IMR-90 (cell line): ENCODE data around the gene MEGF11. TPM values are rescaled to one million over a fixed set of nuclear protein-coding genes. Genes with fewer than 3 reads are reported as not detected.

Source experiments
- ATAC-seq: fragments of 200-7000 bp; cut with Tn5 transposase; 2 replicates; pipeline ENCODE4 v1.9.1; 2020; ENCODE audit warnings: low read depth, mild to moderate bottlenecking, moderate library complexity
- BruUV-seq: library from RNA; stranded (reverse); fragments of 400-500 nt; replicated peaks from 2 replicates; lab custom pipeline; 2021; lab: Mats Ljungman, UMichigan
- CTCF ChIA-PET: fragments of 300-600 bp; formaldehyde crosslinking; extraction: SDS; loops from one replicate; lab custom pipeline; 2021; ENCODE audit warnings: antibody characterized with exemption; lab: Yijun Ruan, JAX
- POLR2A ChIA-PET: fragments of 300-600 bp; sonication (Branson Sonifier 250); formaldehyde crosslinking; loops from one replicate; lab custom pipeline; 2022; ENCODE audit warnings: antibody characterized with exemption; ENCODE audit not compliant: unreplicated experiment; lab: Charles Lee
- DNase-seq: peaks from one replicate; pipeline ENCODE4 v3.0.0; 2013
- H2AFZ ChIP-seq: replicated peaks from 2 replicates; pipeline ENCODE3; 2013; ENCODE audit warnings: low read length, mild to moderate bottlenecking; ENCODE audit not compliant: poor library complexity
- H2AK5ac ChIP-seq: 2 replicates; pipeline ENCODE4 v1.6.1; 2013; ENCODE audit warnings: low read depth, low read length, inconsistent platforms
- H2AK9ac ChIP-seq: replicated peaks from 2 replicates; pipeline ENCODE3; 2013; ENCODE audit warnings: mild to moderate bottlenecking, low read depth, low read length, moderate library complexity; ENCODE audit not compliant: poor library complexity
- H2BK120ac ChIP-seq: 2 replicates; pipeline ENCODE4 v1.6.1; 2013; ENCODE audit warnings: low read depth, low read length, inconsistent platforms
- H2BK15ac ChIP-seq: 3 replicates; pipeline ENCODE4 v1.6.1; 2013; ENCODE audit warnings: low read depth, low read length, inconsistent platforms
- H2BK20ac ChIP-seq: 2 replicates; pipeline ENCODE4 v1.6.1; 2013; ENCODE audit warnings: low read depth, mild to moderate bottlenecking, inconsistent platforms, low read length, moderate library complexity
- H2BK5ac ChIP-seq: 2 replicates; pipeline ENCODE4 v1.6.1; 2013; ENCODE audit warnings: mild to moderate bottlenecking, low read depth, low read length, inconsistent platforms; ENCODE audit not compliant: poor library complexity, severe bottlenecking
- H3K14ac ChIP-seq: replicated peaks from 2 replicates; pipeline ENCODE4 v1.6.1; 2013; ENCODE audit warnings: low read depth, low read length, inconsistent platforms
- H3K18ac ChIP-seq: 2 replicates; pipeline ENCODE4 v1.6.1; 2013; ENCODE audit warnings: low read depth, low read length, control low read depth
- H3K23ac ChIP-seq: 2 replicates; pipeline ENCODE4 v1.6.1; 2013; ENCODE audit warnings: low read depth, low read length, inconsistent platforms
- H3K27ac ChIP-seq: 2 replicates; pipeline ENCODE4 v1.5.1; 2013; ENCODE audit warnings: mild to moderate bottlenecking, control low read depth, low read length; ENCODE audit not compliant: insufficient read depth
- H3K27me3 ChIP-seq: 2 replicates; pipeline ENCODE4 v1.6.1; 2013; ENCODE audit warnings: low read length; ENCODE audit not compliant: control insufficient read depth, insufficient read depth
- H3K36me3 ChIP-seq: 2 replicates; pipeline ENCODE4 v1.6.1; 2013; ENCODE audit warnings: low read length, mixed read lengths; ENCODE audit not compliant: control insufficient read depth, insufficient read depth
- H3K4ac ChIP-seq: 2 replicates; pipeline ENCODE4 v1.6.1; 2013; ENCODE audit warnings: low read depth, low read length, inconsistent platforms
- H3K4me1 ChIP-seq: 2 replicates; pipeline ENCODE4 v1.6.1; 2013; ENCODE audit warnings: low read length, mixed read lengths; ENCODE audit not compliant: control insufficient read depth, insufficient read depth
- H3K4me2 ChIP-seq: 2 replicates; pipeline ENCODE4 v1.6.1; 2013; ENCODE audit warnings: low read depth, mild to moderate bottlenecking, control low read depth, low read length, moderate library complexity
- H3K4me3 ChIP-seq: 2 replicates; pipeline ENCODE4 v1.5.1; 2013; ENCODE audit warnings: low read depth, mild to moderate bottlenecking, control low read depth, low read length, moderate library complexity; ENCODE audit not compliant: insufficient read depth
- H3K56ac ChIP-seq: 2 replicates; pipeline ENCODE4 v1.6.1; 2013; ENCODE audit warnings: low read length, inconsistent platforms; ENCODE audit not compliant: insufficient read depth; ENCODE audit errors: extremely low read depth
- H3K79me1 ChIP-seq, 2 experiments: 2 replicates each; pipeline ENCODE4 v1.6.1; 2013; ENCODE audit warnings: low read length in 2 of 2, inconsistent platforms in 1 of 2, low read depth in 1 of 2
- H3K9ac ChIP-seq: 2 replicates; pipeline ENCODE4 v1.6.1; 2013; ENCODE audit warnings: low read depth, low read length, control low read depth
- H3K9me1 ChIP-seq: 2 replicates; pipeline ENCODE4 v1.6.1; 2013; ENCODE audit warnings: low read length, inconsistent platforms; ENCODE audit not compliant: insufficient read depth
- H3K9me3 ChIP-seq: 2 replicates; pipeline ENCODE4 v1.6.1; 2013; ENCODE audit warnings: low read length; ENCODE audit not compliant: control insufficient read depth, insufficient read depth
- H4K20me1 ChIP-seq: 2 replicates; pipeline ENCODE4 v1.6.1; 2013; ENCODE audit warnings: low read length, inconsistent platforms; ENCODE audit not compliant: insufficient read depth
- H4K5ac ChIP-seq: 2 replicates; pipeline ENCODE4 v1.6.1; 2013; ENCODE audit warnings: mild to moderate bottlenecking, low read depth, low read length, control low read depth
- H4K8ac ChIP-seq, 2 experiments: 2 replicates each; pipeline ENCODE4 v1.6.1; 2013; ENCODE audit warnings: low read depth in 2 of 2, low read length in 2 of 2, control low read depth in 1 of 2, inconsistent platforms in 1 of 2
- H4K91ac ChIP-seq: 2 replicates; pipeline ENCODE4 v1.6.1; 2013; ENCODE audit warnings: low read depth, low read length, inconsistent platforms; ENCODE audit not compliant: insufficient read depth
- BHLHE40 ChIP-seq: fragments of 150-350 bp; IDR thresholded peaks from 2 replicates; pipeline ENCODE4 v1.6.1; 2016; ENCODE audit warnings: mild to moderate bottlenecking, low read depth, low read length
- ELK1 ChIP-seq: fragments of 150-350 bp; IDR thresholded peaks from 2 replicates; pipeline ENCODE4 v1.6.1; 2016; ENCODE audit warnings: low read depth, mild to moderate bottlenecking, low read length, moderate library complexity, borderline replicate concordance
- MXI1 ChIP-seq: IDR thresholded peaks from 2 replicates; pipeline ENCODE4 v1.6.1; 2012; ENCODE audit warnings: low read depth, mild to moderate bottlenecking, low read length, moderate library complexity, borderline replicate concordance
- POLR2A ChIP-seq: IDR thresholded peaks from 2 replicates; pipeline ENCODE4 v1.6.1; 2012; ENCODE audit warnings: mild to moderate bottlenecking, low read depth, low read length
- RAD21 ChIP-seq: IDR thresholded peaks from 2 replicates; pipeline ENCODE4 v1.6.1; 2012; ENCODE audit warnings: low read length, improper control_type of control experiment
- RCOR1 ChIP-seq: IDR thresholded peaks from 2 replicates; pipeline ENCODE4 v1.6.1; 2012; ENCODE audit warnings: mild to moderate bottlenecking, low read length, improper control_type of control experiment; ENCODE audit not compliant: insufficient replicate concordance
- SMC3 ChIP-seq: fragments of 150-350 bp; IDR thresholded peaks from 2 replicates; pipeline ENCODE4 v1.6.1; 2016; ENCODE audit warnings: low read depth, mild to moderate bottlenecking, antibody characterized with exemption, low read length, moderate library complexity
- USF2 ChIP-seq: fragments of 150-350 bp; IDR thresholded peaks from 2 replicates; pipeline ENCODE4 v1.6.1; 2017; ENCODE audit warnings: mild to moderate bottlenecking, antibody characterized with exemption, low read length, low read depth
- WGBS, 2 experiments: methylation state at CpG; one replicate each; pipeline versions ENCODE4 v1.1.5 to v1.1.7; 2013; ENCODE audit warnings: missing lambda C conversion rate in 2 of 2; ENCODE audit not compliant: insufficient read length in 1 of 2; ENCODE audit errors: extremely low coverage in 2 of 2; 5-methylcytosine and 5-hydroxymethylcytosine counted together
- dilution Hi-C: fragments of 300-500 bp; cut with HindIII; formaldehyde crosslinking; loops from one replicate; pipeline ENCODE4 v1.14.3; 2018; ENCODE audit warnings: low sequenced_read_pairs; ENCODE audit not compliant: unreplicated experiment
- in situ Hi-C: fragments of 300-500 bp; cut with MboI; formaldehyde crosslinking; loops from 3 replicates; pipeline ENCODE4 v1.14.3; 2019; ENCODE audit warnings: low sequenced_read_pairs, inconsistent platforms, mixed read lengths
- intact Hi-C: fragments of 100-400 bp; cut with micrococcal nuclease; formaldehyde crosslinking; loops from 2 replicates; pipeline ENCODE4 v1.10.0; 2022
- polyA plus RNA-seq, 3 experiments: library from polyadenylated mRNA; depleted of rRNA; stranded (reverse); fragments of >200 nt; gene quantifications; 2 replicates each; pipeline ENCODE4 v1.2.3, GENCODE V29; 2012; ENCODE audit warnings: low replicate concordance in 1 of 3
- total RNA-seq: library from RNA; depleted of rRNA; stranded (reverse); fragments of >200 nt; gene quantifications from 2 replicates; pipeline ENCODE4 v1.2.3, GENCODE V29; 2012

The MEGF11 gene
- total and polyA plus RNA-seq, 2 of the 4 experiments (the other 2 are of a cell fraction) = not detected

DNA sequence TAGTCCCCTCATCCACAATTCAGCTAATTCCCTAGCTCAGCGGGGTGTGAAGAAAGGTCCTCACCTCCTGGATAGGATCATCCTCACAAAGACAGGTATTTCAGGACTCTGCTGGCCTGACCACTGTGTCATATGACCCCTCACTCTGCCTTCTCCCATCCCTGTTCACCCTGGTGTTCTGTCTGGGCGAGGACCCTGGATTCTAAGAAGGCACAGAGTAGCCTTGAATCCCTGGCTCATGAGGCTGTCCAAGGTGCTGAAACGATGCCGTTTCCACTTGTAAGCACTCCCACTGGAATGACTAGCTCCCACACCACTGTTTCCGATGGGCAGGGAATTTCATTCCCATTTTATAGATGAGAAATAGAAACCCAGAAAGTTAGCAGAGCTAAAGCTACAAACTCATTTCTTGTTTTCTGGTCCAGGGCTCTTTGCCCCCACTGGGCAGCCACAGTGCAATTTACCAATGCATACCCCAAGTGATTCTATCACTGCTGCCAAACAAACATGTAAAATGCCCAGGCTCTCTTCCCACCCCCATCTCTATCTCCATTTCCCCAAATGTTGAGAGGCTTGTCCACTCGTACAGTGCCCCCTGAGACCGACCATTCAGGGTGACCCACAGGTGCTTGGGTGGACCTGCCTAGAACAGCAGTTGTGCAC is 301.0 kb downstream of the MEGF11 start:
- Histone ChIP-seq H3K14ac (no peak overlapping the region), H2BK5ac (no peak overlapping the region), H3K4me2 (no peak overlapping the region), H4K5ac (no peak overlapping the region), H3K18ac (no peak overlapping the region), H3K79me1 (no peaks in the 10 kb centered on the region), H3K4ac (no peak overlapping the region), H3K56ac (no peak overlapping the region), H2AK9ac (no peak overlapping the region), H3K27ac (no peak overlapping the region), H4K20me1 (0 out of 2 replicates have a peak, but pooled peaks cover 4% of the 10 kb centered on the region), H3K36me3 (no peaks in the 10 kb centered on the region), H4K8ac (no peak overlapping the region), H3K9ac (no peak overlapping the region), H3K4me3 (no peak overlapping the region), H2BK120ac (no peak overlapping the region), H2BK15ac (no peak overlapping the region), H2AK5ac (no peak overlapping the region), H3K9me3 (no peaks in the 10 kb centered on the region), H3K27me3 (peaks cover 22% of the 10 kb centered on the region), H3K9me1 (no peaks in the 10 kb centered on the region), H2BK20ac (no peak overlapping the region), H4K91ac (no peak overlapping the region), H3K4me1 (no peaks in the 10 kb centered on the region), H3K23ac (no peak overlapping the region), H2AFZ (peak overlapping the region; percentile 44)
- no peak for TF ChIP-seq SMC3
- no peak for TF ChIP-seq ELK1
- no peak for TF ChIP-seq POLR2A
- no peak for TF ChIP-seq USF2
- no peak for TF ChIP-seq RAD21
- no peak for TF ChIP-seq BHLHE40
- TF ChIP-seq MXI1 = no peak
- no peak for TF ChIP-seq RCOR1
- DNase-seq (peak; percentile 65), ATAC-seq (peak; percentile 75)
- intact Hi-C loops (loop anchor here (2.0 kb wide), 1 partner anchor 52 kb away; no protein-coding TSS in a partner anchor), in situ Hi-C loops (no loop called here), dilution Hi-C loops (no loop called here)
- ChIA-PET CTCF (no interaction called here), POLR2A (interaction anchor here (0.6 kb wide), 1 partner anchor 553 kb away, joined by 3 read pairs; no protein-coding TSS in a partner anchor)
- WGBS, 2 experiments = 63% methylated on average over 4 of the region's 7 CpGs; no CpG with 5 or more reads in 1 of the 2 experiments
- no TSS peak for BruUV-seq
